Measurements from ENCODE around the gene DENND1A.

Gene DENND1A

DNA sequence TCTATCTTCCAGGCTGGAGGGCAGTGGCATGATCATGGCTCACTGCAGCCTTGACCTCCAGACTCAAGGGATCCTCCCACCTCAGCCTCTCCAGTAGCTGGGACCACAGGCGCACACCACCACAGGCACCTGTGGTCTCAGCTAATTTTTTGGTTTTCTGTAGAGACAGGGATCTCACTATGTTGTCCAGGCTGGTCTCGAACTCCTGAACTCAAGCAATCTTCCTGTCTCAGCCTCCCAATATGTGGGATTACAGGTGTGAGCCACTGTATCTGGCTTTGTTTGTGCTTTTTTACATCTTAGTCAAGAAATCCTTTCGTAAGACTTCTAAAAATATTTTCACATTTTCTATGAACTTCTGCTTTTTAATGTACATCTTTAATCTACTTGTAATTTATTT lies 116.9 kb downstream of the DENND1A start:
- DNase-seq: no peak

DNA sequence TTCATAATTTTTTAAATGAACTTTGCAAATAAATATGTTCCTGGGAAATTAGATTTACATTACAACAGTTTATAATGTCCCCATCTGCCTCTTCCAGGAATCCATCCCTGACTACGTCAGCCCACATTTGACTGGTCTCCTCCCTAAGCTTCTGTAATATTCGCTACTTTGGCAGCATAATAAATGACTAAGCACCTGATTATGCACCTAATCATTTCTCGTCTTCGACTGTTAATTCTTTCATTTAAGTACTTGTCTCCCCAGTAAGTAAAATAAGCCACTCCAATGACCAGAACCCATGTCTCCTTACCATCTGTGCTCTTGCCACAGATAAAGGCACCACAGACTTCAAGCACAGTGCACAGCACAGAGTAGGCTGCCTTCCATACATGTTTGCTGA lies 122.7 kb downstream of the DENND1A start:
- DNase-seq: no peak

DNA sequence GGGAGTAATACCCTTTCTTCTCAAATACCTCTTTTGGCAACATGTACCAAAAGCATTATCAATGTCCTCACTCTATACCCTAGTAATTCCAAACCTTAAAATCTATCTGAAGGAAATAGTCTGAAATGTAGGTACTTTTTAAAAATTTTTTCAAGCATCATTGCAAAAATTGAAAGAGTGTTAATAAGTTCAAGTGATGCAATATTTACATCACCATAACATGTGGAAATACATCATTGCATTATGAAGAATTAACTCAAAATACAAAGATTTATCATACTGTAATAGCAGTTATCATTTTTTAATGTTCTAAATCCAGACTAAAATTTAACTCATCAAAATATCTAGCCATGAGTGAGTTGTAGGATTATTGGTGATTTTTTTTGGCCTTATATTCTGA lies 123.1 kb downstream of the DENND1A start:
- DNase-seq: no peak

DNA sequence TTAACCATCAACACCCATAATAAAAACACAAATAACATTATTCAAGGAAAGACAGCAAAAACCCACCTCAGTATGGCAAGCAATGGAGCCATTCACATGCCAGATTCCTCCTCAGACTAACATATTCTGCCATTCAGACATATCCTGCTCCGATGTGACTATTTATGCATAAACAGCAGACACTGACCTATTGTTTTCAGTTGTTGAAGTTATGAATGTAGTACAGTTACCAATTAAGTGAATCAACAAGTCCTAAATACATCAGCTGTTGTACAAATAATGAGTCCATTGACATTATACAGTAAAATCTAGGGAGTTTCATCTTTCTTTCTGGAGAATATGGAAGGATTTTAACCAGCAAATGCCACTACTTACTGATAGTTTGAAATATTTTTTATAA lies 131.7 kb downstream of the DENND1A start:
- DNase-seq: no peak

DNA sequence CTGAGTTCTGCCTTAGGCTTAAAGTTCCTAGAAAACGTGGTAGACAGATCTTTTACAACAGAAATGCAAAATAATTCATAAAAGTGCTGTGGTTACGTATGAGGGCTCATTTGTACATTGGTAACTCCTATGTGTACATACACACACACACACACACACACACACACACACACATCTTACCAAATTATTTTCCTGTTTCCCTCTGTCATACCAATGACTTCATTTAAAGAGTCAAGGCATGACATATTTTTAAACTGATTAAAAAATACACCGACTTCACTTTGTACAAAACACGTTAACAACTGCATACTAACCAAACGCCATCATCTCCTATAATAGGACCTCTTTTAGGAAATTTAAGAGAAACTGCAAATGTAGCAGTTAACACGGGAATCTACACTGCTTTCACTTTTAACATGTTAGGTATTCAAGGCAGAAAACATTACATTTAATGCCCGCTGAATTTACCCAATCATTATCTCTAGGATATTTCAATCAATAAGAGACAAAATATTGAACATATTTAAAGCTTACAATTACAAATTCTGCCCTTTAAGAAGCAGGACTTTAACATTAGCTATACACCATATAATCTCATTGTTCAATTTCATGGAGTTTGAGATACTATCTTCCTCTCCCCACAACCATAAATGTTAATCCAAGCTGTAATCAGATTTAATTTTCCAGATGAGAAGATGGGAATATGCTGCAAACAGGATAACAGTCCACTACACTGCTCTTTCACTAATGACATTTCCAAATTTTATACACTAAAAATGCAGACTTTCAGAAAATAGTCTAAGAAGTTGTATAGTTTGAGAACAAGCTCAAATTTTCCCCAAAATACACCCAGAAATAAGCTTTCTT lies 133.1 kb downstream of the DENND1A start:
- no peak for DNase-seq

DNA sequence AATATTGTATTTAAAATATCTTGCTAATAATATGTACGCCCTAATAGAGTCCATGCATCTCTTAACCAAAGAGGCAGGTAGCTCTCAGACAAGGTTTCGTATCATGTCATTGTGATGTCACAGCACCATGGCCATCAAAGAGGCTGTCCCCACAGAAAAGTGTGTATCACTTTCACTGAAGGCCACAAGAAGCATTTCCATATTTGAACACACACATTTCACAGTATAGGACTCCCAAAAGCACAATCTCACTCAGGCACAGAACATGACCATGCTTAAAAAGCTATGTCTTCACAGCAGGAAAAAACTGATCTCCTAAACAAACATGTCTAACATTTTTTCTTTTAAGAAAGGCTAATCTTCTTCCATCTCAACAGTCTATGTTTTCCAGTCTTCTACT lies 133.8 kb downstream of the DENND1A start:
- no peak for DNase-seq

DNA sequence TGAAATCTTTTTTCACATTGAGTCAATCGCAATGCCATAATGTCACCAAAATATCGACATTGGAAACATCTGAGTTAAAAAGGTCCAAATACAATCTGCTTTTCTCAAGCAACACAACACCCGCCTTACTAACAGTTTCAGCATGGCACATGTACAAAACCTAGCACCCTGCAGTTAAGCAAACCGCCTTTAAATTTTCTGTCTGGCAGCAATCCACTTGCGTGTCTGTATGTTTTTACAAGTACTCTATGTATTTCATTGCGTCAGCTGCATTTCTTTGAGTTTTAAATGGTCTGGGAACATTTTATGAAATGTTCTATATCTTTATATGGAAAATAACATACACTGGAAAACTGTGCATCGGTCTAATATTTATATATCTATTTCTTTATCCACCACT lies 134.6 kb downstream of the DENND1A start:
- DNase-seq: no peak

DNA sequence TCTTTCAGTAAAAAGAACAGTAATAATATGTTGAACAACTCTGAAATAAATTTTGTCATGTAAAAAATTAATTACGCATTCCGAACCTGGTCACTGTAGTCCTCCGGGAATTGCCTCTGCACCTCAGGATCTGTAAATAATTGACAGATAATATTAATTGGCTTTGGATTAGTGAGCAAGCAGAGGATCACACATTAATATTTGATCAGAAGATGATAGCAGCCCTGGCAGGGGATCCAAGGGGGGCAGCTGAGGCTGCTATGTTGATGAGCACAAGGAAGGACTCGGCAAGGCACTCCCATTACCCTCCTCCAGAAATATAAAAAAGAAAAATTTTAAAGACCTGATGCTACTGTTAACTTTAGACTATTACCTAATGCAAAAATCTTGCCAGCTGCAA lies 137.4 kb downstream of the DENND1A start:
- DNase-seq: no peak

DNA sequence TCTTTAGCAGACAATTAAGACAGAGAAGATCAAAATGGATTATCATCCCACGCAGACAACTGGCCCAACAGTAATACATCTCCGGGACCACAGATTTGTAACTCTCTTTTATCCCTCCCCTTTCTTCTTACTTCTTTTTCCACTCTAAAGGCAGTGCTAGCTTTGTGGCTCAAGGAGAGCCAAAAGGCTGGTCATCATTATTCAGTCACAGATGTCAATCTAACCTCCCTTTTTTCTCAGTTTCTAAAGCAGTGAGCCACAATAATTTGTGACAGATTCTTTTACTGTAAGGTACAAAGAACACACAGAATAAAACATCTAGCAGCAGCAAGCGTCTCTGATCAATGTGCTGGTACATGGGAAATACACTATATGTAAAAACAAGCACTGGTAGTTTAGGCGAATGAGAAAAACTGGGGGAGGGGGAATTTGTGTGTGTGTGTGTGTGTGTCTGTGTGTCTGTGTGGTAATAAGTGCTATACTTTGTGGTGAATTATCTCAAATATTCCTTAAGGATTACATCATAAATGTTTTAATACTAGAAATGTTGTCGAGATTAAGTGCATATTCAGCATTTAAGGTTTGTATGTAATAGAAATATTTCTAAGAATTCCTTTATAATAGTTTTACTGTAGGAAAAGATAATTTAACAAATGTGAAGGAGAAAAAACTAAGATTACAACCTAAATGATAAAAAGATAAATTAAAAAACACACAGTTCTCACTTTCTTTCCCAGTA lies 140.2 kb downstream of the DENND1A start:
- no peak for DNase-seq

DNA sequence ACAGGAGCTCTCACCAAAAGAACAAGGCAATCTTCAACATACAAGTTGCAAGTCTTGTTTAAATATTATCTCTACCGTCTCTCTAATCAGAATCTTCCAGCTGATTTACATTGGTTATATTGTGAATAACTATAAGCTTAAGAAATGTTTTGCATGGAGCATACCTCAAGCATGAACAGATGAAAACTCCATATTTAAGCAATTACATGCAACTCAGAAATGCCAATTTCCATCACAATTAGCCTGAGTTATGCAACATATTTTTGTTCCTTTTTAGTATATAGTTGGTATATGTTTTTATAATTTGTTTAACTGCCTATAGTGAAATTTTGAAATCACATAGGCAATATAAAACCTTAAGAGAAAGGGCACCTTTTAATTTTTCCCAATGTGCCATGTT lies 142.5 kb downstream of the DENND1A start:
- DNase-seq: no peak

DNA sequence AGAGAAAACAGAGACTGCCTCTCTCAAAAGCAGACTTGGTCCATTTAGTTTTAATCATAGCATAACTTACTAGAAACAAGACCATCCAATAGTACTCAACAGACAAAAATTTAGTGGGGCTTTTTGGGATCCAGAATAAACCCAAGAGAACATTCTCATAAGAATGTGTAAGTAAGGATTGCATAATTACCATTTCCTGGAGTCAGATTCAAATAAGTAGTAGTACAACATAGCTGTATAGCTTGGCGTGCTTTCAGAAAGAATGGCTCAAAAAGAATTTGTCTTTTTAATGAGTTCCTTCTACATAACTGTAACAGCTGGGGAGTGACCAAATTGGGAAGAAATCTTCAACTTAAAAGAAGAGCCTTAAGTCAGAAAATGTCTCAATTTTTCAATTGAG lies 145.4 kb downstream of the DENND1A start:
- no peak for DNase-seq

DNA sequence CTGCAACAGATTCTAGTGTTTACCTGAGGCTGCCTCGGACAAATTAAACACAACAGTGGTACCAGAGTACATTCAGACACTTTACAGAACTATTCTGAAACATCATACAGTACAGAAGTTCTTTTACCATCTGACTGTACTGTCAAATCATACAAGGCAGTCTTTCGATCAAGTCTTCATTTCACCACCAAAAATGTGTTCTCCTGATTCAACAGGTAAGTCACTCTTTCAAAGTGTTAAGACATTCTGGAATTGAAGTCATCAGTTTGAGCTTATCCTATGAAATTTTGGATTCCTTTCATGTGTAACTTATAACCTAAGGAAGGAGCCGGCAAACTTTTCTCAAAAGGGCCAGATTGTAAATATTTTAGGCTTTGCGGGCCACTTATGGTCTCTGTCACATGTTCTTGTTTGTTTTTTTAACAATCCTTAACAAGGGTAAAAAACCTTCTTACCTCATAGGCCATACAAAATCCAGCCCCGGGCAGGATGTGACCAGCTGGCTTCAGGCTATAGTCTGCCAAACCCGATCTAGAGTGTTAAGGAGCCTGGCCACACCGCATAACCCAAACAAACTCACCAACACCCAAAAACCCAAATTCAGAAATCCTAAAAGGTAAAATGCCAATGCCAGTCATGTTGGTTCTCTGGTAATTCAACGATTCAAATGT lies 151.6 kb downstream of the DENND1A start:
- no peak for DNase-seq

DNA sequence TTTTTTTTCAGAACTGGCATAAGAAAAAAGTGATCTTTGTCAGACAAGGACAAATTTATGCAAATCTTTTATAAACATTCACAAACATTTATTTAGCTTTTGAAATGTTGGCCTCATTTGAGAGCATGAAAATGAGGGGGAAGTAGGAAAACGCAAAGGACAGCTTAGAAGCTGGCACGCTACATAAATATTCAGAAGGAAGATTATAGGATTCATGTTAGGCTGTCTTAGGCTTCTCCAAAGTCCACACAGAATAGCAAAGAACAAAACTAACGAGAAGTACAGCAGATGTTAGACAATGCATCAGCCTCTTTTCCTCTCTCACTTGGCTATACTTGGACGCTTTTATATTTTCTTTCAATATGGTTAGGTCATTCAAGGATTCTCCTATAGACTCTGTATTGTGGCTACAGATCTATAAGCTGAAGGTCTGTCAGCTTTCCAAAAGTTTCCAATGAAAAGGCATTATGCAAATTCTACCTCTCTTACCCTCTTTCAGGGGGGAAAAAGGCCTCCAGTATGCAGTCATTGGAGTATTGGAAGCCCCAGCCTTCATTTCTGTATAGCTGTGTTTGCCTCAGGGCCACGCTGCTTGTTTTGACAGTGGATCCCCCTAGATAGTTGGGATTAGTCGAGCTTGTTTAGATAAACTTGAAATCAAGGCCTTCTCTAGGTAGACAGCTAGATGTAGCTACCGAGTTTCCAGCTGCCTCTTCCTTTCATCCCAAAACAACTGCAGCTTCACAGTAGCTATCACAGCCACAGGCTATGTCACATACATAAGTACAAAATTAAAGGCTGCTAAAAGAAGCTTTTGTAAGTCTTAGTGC lies 153.0 kb downstream of the DENND1A start:
- DNase-seq: no peak

DNA sequence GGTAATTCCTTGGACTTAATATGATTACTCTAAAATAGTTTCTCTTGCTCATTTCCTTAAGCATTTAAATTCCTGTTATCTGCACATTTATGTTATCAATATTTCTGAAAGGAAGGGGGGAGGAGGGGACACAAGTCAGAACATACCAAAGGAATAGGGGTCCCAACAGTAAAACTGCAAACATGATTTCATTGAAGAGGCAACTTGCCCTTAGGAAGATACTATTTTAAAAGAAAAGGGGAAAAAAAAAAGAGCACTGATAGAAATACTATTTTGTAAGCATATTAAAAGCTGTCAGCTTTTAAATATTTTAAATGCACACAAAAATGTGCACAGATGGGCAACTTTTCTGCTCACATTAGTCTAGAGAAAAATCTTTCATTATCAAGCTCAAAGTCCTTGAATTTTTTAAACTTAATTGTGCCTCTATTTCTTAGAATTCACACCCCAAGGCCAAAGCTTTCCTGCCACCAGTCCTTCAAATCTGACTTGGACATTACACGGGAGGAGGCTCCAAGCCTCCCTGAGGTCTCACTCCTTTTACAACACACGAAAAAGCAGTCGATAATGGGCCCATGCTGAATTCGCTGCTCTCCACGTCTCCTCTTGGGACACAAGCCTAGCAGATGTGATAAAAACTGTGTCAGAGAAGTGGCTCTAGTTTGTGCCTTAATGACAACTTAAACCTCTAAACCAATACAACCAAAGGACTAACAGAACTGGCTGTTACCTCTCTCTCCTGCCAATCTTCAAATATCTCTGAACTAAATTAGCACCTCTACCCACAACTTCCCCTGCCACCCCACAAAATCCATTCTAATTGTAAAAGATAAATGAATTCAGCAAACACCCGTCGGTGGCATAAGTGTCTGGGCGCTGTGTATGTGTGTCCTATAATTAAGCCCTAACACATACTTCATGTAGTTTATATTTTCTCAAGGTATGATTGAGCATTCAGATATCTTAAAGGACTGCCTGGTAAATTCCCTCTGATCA lies 154.3 kb downstream of the DENND1A start:
- peak; percentile 2 for DNase-seq

DNA sequence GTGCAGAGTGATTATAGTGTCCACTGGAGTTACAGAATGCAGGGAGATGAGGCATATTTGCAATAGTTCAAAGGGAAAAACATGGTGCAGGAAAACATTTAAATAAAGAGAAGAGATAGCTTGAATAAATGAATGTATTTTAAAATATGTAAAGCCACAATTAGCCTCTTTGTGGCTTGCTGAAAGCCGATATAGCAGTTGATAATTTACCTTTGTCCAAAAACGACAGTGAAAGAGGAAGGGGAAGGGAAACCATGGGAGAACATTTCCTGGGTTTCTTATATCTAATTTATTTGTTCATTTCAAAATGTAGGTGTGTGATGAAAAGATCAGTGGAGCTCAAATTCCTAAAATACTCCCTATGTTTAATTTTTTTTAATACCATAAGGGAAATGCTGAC lies 156.1 kb downstream of the DENND1A start:
- no peak for DNase-seq

DNA sequence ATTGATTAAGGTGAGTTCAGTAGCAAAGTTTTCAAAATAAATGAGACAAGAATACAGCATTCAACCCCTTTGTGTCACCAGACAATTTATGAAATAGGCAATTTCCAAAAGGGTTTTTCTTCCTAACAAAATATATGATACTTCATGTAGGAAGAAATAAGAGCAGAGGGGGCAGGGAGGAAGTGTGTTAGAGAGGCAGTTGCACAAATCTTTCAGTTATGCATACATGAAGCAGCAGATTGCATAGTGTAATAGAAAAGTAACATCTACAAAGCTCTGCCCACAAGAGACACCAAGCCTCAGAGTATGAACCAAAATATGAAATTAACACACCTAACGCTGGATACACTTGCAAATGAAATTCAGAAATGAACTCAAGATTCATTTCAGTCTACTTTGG lies 157.0 kb downstream of the DENND1A start:
- DNase-seq: no peak

DNA sequence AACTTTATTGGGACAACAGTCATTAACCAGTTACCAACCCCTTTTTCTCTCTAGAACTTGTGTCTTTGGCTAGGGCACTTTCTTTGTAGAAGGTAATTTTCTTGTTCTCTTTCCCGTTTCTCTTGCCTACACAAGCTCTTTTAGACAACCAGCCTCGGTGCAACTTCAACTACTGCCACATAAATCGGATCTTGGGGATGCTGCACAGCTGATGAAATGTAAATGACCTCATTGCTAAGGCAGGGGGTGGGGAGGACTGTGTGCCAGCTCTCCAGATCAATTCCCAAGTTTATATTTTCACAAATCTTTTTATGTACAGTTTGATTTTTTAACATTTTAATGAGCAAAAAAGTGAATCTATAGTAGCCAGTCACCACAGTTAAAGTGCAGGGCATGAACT lies 157.6 kb downstream of the DENND1A start:
- no peak for DNase-seq

DNA sequence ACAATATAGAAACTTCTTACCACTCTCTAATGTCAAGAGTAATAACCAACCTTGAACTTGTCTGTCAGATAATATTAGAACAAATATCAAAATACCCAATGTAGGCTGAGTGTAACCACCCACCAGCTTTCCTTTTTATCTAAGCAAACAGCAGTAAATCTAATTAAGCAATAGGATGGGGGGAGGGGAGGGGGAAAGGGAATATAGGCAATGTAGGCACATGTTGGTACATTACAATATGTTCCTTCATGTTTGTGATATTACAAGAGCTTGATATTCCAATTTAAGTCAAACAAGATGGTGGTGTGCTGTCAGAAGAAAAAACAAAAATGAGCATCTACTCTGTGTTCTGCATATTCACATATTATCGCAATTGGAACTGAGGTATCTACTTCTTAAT lies 158.2 kb downstream of the DENND1A start:
- DNase-seq: no peak

DNA sequence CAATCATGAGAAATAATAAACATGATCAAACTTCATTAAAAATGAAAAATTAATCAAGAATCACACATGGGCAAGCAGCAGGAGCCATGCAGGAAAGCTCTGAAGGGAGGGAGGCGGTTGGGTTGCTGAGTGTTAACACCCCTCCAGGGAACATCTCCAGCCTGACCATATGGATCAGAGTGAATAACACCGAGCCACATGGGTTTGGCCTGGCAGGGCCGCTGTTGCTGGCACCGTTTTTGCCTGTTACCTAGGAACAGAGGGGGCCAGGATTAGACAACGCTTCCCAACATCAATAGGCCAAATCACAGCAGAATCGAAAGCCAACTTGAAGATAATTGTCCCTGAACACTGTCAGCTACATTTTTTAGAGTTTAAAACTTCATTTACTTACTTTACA lies 160.2 kb downstream of the DENND1A start:
- DNase-seq: no peak

DNA sequence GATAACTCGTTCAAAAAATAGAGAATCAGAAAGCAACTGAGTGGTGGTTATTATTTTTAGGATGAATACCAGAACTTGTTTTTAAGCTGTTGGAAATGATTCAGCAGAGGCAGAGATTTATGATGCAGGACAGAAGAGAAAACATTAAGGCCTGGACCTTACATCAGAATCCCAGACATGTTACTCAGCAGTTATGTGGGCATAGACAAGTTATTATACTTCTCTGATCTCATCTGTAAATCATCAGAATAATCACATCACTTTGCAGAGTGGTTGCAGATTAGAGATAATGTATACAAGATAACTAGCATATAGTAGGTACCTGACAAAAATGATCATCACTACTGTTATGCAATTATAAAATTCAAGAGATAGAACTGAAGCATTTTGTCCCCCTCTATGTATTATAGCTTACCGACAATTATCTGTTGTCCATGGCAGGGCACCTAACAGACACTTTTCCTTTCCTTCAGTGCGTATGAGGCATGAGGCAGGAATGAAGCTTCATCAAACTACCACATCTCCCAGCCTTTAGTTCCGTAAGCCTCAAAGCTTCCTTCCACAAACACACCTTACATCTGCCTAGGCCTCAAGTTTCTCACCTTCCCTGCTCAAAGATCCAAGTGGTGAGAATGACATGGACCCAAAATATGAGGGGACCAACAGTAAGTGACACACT lies 165.9 kb downstream of the DENND1A start:
- no peak for DNase-seq

Measured in CD4-positive, alpha-beta T cell treated with Interleukin-4 for 4 hours (primary cell).